HepG2 (cell line): Measurements from ENCODE around the gene GNB1. TPM values are rescaled to one million over a fixed set of nuclear protein-coding genes. Genes with fewer than 3 reads are reported as not detected.

Experiments
- ATF1 ChIP-seq: IDR thresholded peaks from 2 replicates; pipeline ENCODE4 v1.6.1; 2016; ENCODE audit warnings: mild to moderate bottlenecking, control low read depth
- ERF ChIP-seq: IDR thresholded peaks from 2 replicates; pipeline ENCODE4 v1.6.1; 2018; ENCODE audit warnings: missing biosample characterization, missing genetic modification reagents
- IKZF5 ChIP-seq: IDR thresholded peaks from 2 replicates; pipeline ENCODE4 v1.6.1; 2018; ENCODE audit warnings: missing genetic modification reagents, mild to moderate bottlenecking, missing compliant biosample characterization
- POGK ChIP-seq: sonication (generic); formaldehyde crosslinking; conservative IDR thresholded peaks from 2 replicates; pipeline ENCODE4 v1.8.0; 2022; ENCODE audit warnings: mild to moderate bottlenecking, moderate library complexity, missing genetic modification reagents
- POLR2A ChIP-seq, 2 experiments: IDR thresholded peaks; 2 replicates each; pipeline ENCODE4 v1.6.1; 2011; ENCODE audit warnings: low read depth in 2 of 2, low read length in 2 of 2, mild to moderate bottlenecking in 1 of 2, moderate library complexity in 1 of 2; ENCODE audit not compliant: insufficient read depth in 1 of 2
- POLR2G ChIP-seq: fragments of 200-400 bp; formaldehyde crosslinking; IDR thresholded peaks from 2 replicates; pipeline ENCODE4 v1.6.1; 2018; ENCODE audit warnings: mild to moderate bottlenecking, low read depth, low read length, moderate library complexity
- PRDM4 ChIP-seq: sonication (generic); formaldehyde crosslinking; IDR thresholded peaks from 2 replicates; pipeline ENCODE4 v1.9.0; 2021; ENCODE audit warnings: missing genetic modification reagents, borderline replicate concordance
- ZBTB26 ChIP-seq: IDR thresholded peaks from 2 replicates; pipeline ENCODE4 v1.6.1; 2016; ENCODE audit warnings: missing compliant biosample characterization, missing genetic modification reagents, borderline replicate concordance
- ZFX ChIP-seq: sonication (generic); formaldehyde crosslinking; IDR thresholded peaks from 2 replicates; pipeline ENCODE4 v1.4.0; 2020; ENCODE audit warnings: mild to moderate bottlenecking, low read depth, missing genetic modification reagents, moderate library complexity
- ZNF441 ChIP-seq: sonication (generic); formaldehyde crosslinking; IDR thresholded peaks from 2 replicates; pipeline ENCODE4 v1.7.0; 2021; ENCODE audit warnings: missing genetic modification reagents, borderline replicate concordance
- ZNF598 ChIP-seq: sonication (generic); formaldehyde crosslinking; IDR thresholded peaks from 2 replicates; pipeline ENCODE4 v1.5.1; 2020; ENCODE audit warnings: mild to moderate bottlenecking, missing genetic modification reagents, borderline replicate concordance
- ZNF639 ChIP-seq: conservative IDR thresholded peaks from 2 replicates; pipeline ENCODE4 v1.6.1; 2018; ENCODE audit warnings: missing genetic modification reagents
- ZNF687 ChIP-seq: sonication (generic); formaldehyde crosslinking; IDR thresholded peaks from 2 replicates; pipeline ENCODE4 v1.5.1; 2020; ENCODE audit warnings: mild to moderate bottlenecking, missing genetic modification reagents, moderate library complexity
- polyA plus RNA-seq, 8 experiments: library from polyadenylated mRNA; depleted of rRNA in 3 of 8; stranded (reverse) in 7 of 8; unstranded in 1 of 8; fragments of >200 nt; fragmentation: Illumina TruSeq in 4 of 8; extraction: Trizol in 4 of 8; gene quantifications; 2 replicates each; pipeline versions ENCODE4 v1.2.1 to v1.2.3, GENCODE V29; 2011 to 2016; ENCODE audit warnings: low read depth in 4 of 8, missing spikeins in 1 of 8, mixed read lengths in 1 of 8; ENCODE audit not compliant: insufficient read depth in 1 of 8
- total RNA-seq, 5 experiments: library from RNA; depleted of rRNA; stranded (reverse); fragments of >200 nt; fragmentation: Illumina TruSeq; extraction: Trizol; gene quantifications; 2 replicates each; pipeline ENCODE4 v1.2.3, GENCODE V29; 2016; ENCODE audit warnings: low read depth in 1 of 5

The GNB1 gene
- total and polyA plus RNA-seq, 2 of the 13 experiments (the other 11 are each of a cell fraction or from before 2014, with no cell fraction given): 66.2 to 327 TPM

- TF ChIP-seq PRDM4 (CRISPR knock-in tag) (no peak), IKZF5 (CRISPR knock-in tag) (0 out of 2 replicates have a peak, but pooled peaks have one; percentile 12), ZNF441 (CRISPR knock-in tag) (peak; percentile 19; the same call in 1 of the 2 replicates), ATF1 (CRISPR knock-in tag) (no peak), ZNF639 (CRISPR knock-in tag) (0 out of 2 replicates have a peak, but pooled peaks have one; percentile 24), ZNF687 (CRISPR knock-in tag) (peak; percentile 89), POGK (CRISPR knock-in tag) (0 out of 2 replicates have a peak, but pooled peaks have one; percentile 37), POLR2A (IDR thresholded peaks at IDR 0.05; ENCODE audit: insufficient read depth in 1 of 2, low read depth in 2 of 2, low read length in 2 of 2) (peak in 1 of 2 experiments; percentile 64; a peak in 2 of 4 replicates), ERF (CRISPR knock-in tag) (peak; percentile 45; the same call in 1 of the 2 replicates), ZNF598 (CRISPR knock-in tag) (0 out of 2 replicates have a peak, but pooled peaks have one; percentile 62), POLR2G (peak; percentile 74), ZBTB26 (no peak), ZFX (CRISPR knock-in tag) (peak; percentile 98)
These were observed 627 bp upstream of the GNB1 start (continued) for GRCh38 chr1:1891349-1892078.
